ENCODE results near the gene DDX6.

DNA sequence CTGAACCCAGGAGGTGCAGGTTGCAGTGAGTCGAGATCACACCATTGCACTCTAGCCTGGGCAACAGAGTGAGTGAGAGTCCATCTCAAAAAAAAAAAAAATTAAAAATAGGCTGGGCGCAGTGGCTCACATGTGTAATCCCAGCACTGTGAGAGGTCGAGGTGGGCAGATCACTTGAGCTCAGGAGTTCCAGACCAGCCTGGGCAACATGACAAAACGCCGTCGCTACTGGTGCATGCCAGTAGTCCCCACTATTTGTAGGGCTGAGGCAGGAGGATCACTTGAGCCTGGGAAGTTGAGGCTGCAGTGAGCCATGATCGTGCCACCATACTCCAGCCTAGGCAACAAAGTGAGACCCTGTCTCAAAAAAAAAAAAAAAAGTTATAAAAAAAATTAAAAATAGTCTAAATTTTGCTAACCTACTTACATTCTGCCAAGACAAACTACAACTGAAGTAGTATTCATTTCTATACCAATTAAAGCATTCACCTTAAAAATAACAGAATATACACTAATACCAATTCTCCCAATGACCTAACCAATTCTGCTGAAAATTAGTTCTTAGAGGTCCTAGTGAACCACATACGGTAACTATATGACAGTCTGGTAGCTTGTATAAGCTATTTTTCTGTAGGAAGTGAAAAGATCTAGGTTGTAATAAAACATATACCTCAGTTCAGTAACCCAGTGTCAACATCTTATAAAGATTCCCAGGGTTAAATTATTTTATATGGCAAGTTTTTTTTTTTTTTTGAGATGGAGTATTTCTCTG is 7.1 kb downstream of the DDX6 start:
- TF ChIP-seq, protein P1, sequence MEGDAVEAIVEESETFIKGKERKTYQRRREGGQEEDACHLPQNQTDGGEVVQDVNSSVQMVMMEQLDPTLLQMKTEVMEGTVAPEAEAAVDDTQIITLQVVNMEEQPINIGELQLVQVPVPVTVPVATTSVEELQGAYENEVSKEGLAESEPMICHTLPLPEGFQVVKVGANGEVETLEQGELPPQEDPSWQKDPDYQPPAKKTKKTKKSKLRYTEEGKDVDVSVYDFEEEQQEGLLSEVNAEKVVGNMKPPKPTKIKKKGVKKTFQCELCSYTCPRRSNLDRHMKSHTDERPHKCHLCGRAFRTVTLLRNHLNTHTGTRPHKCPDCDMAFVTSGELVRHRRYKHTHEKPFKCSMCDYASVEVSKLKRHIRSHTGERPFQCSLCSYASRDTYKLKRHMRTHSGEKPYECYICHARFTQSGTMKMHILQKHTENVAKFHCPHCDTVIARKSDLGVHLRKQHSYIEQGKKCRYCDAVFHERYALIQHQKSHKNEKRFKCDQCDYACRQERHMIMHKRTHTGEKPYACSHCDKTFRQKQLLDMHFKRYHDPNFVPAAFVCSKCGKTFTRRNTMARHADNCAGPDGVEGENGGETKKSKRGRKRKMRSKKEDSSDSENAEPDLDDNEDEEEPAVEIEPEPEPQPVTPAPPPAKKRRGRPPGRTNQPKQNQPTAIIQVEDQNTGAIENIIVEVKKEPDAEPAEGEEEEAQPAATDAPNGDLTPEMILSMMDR (IDR thresholded peaks at IDR 0.05; ENCODE audit: insufficient read depth, low read length, poor library complexity, severe bottlenecking), result no peak
- no peak for TF ChIP-seq EZH2phosphoT487 (conservative IDR thresholded peaks at IDR 0.05; ENCODE audit: low read length)
